ENCODE measurements around the gene PLEKHA1.

The PLEKHA1 gene

GRCh38 chr10:122341141-122341810 lies 33.2 kb upstream of the PLEKHA1 start:
- Mint-ChIP-seq H3K27me3 (ENCODE audit: low read depth) (peaks cover 5% of the 10 kb centered on the region), H3K9me3 (no peaks in the 10 kb centered on the region), H3K36me3 (ENCODE audit: low read depth) (no peaks in the 10 kb centered on the region), H3K27ac (no peak overlapping the region), H3K4me1 (ENCODE audit: low read depth) (peaks cover 1% of the 10 kb centered on the region), H3K4me3 (no peak overlapping the region)
- DNase-seq (ENCODE audit: low spot score) = no peak

GRCh38 chr10:122342293-122343134 lies 32.0 kb upstream of the PLEKHA1 start:
- no peaks in the 10 kb centered on the region for H3K9me3 Mint-ChIP-seq
- peaks cover 1% of the 10 kb centered on the region for H3K4me1 Mint-ChIP-seq (ENCODE audit: low read depth)
- no peak overlapping the region for H3K4me3 Mint-ChIP-seq
- H3K27me3 Mint-ChIP-seq (ENCODE audit: low read depth) = peaks cover 7% of the 10 kb centered on the region
- H3K27ac Mint-ChIP-seq = no peak overlapping the region
- peak; percentile 24 for DNase-seq (ENCODE audit: low spot score)
- H3K36me3 Mint-ChIP-seq (ENCODE audit: low read depth) = no peaks in the 10 kb centered on the region

GRCh38 chr10:122343135-122343800 lies 31.2 kb upstream of the PLEKHA1 start:
- no peak overlapping the region for H3K27ac Mint-ChIP-seq
- no peak for DNase-seq (ENCODE audit: low spot score)
- H3K4me3 Mint-ChIP-seq = no peak overlapping the region
- no peaks in the 10 kb centered on the region for H3K9me3 Mint-ChIP-seq
- peaks cover 1% of the 10 kb centered on the region for H3K4me1 Mint-ChIP-seq (ENCODE audit: low read depth)
- no peaks in the 10 kb centered on the region for H3K36me3 Mint-ChIP-seq (ENCODE audit: low read depth)
- peaks cover 7% of the 10 kb centered on the region for H3K27me3 Mint-ChIP-seq (ENCODE audit: low read depth)

- no peak overlapping the region for H3K27ac Mint-ChIP-seq
- H3K27me3 Mint-ChIP-seq (ENCODE audit: low read depth) = peaks cover 7% of the 10 kb centered on the region
- no peak for DNase-seq (ENCODE audit: low spot score)
- no peaks in the 10 kb centered on the region for H3K9me3 Mint-ChIP-seq
- H3K36me3 Mint-ChIP-seq (ENCODE audit: low read depth) = no peaks in the 10 kb centered on the region
- peaks cover 1% of the 10 kb centered on the region for H3K4me1 Mint-ChIP-seq (ENCODE audit: low read depth)
- no peak overlapping the region for H3K4me3 Mint-ChIP-seq
These were observed 30.6 kb upstream of the PLEKHA1 start for GRCh38 chr10:122343936-122344335.

GRCh38 chr10:122344741-122345258 lies 29.7 kb upstream of the PLEKHA1 start:
- no peak overlapping the region for H3K27ac Mint-ChIP-seq
- peaks cover 1% of the 10 kb centered on the region for H3K4me1 Mint-ChIP-seq (ENCODE audit: low read depth)
- H3K9me3 Mint-ChIP-seq = no peaks in the 10 kb centered on the region
- no peak overlapping the region for H3K4me3 Mint-ChIP-seq
- no peaks in the 10 kb centered on the region for H3K36me3 Mint-ChIP-seq (ENCODE audit: low read depth)
- H3K27me3 Mint-ChIP-seq (ENCODE audit: low read depth) = peaks cover 7% of the 10 kb centered on the region
- DNase-seq (ENCODE audit: low spot score) = no peak

- Mint-ChIP-seq H3K27ac (no peak overlapping the region), H3K27me3 (ENCODE audit: low read depth) (peaks cover 7% of the 10 kb centered on the region)
These were observed 28.1 kb upstream of the PLEKHA1 start for GRCh38 chr10:122346326-122346950.

GRCh38 chr10:122347170-122347841 lies 27.2 kb upstream of the PLEKHA1 start:
- Mint-ChIP-seq H3K9me3 (no peaks in the 10 kb centered on the region), H3K36me3 (ENCODE audit: low read depth) (no peaks in the 10 kb centered on the region), H3K27ac (no peak overlapping the region), H3K4me3 (no peak overlapping the region), H3K4me1 (ENCODE audit: low read depth) (peaks cover 1% of the 10 kb centered on the region), H3K27me3 (ENCODE audit: low read depth) (peaks cover 10% of the 10 kb centered on the region)
- DNase-seq (ENCODE audit: low spot score) = no peak

More at GRCh38 chr10:122346326-122346950, 28.1 kb upstream of the PLEKHA1 start:
- Mint-ChIP-seq H3K4me1 (ENCODE audit: low read depth) (peaks cover 1% of the 10 kb centered on the region), H3K4me3 (no peak overlapping the region), H3K36me3 (ENCODE audit: low read depth) (no peaks in the 10 kb centered on the region), H3K9me3 (no peaks in the 10 kb centered on the region)
- DNase-seq (ENCODE audit: low spot score) = no peak

- DNase-seq (ENCODE audit: low spot score) = no peak
- Mint-ChIP-seq H3K4me1 (ENCODE audit: low read depth) (no peaks in the 10 kb centered on the region), H3K9me3 (no peaks in the 10 kb centered on the region), H3K36me3 (ENCODE audit: low read depth) (no peaks in the 10 kb centered on the region), H3K27ac (no peak overlapping the region), H3K4me3 (no peak overlapping the region), H3K27me3 (ENCODE audit: low read depth) (peaks cover 10% of the 10 kb centered on the region)
These were observed 26.0 kb upstream of the PLEKHA1 start for GRCh38 chr10:122348512-122348911.

GRCh38 chr10:122348935-122349361 lies 25.6 kb upstream of the PLEKHA1 start:
- Mint-ChIP-seq H3K27ac (no peak overlapping the region), H3K4me3 (no peak overlapping the region), H3K4me1 (ENCODE audit: low read depth) (no peaks in the 10 kb centered on the region), H3K9me3 (no peaks in the 10 kb centered on the region), H3K36me3 (ENCODE audit: low read depth) (no peaks in the 10 kb centered on the region), H3K27me3 (ENCODE audit: low read depth) (peaks cover 10% of the 10 kb centered on the region)
- DNase-seq (ENCODE audit: low spot score) = no peak

- Mint-ChIP-seq H3K27ac (no peak overlapping the region), H3K27me3 (ENCODE audit: low read depth) (peaks cover 11% of the 10 kb centered on the region), H3K4me1 (ENCODE audit: low read depth) (no peaks in the 10 kb centered on the region), H3K9me3 (no peaks in the 10 kb centered on the region), H3K36me3 (ENCODE audit: low read depth) (no peaks in the 10 kb centered on the region), H3K4me3 (no peak overlapping the region)
- DNase-seq (ENCODE audit: low spot score) = no peak
These were observed 24.6 kb upstream of the PLEKHA1 start for GRCh38 chr10:122349758-122350369.

- H3K27me3 Mint-ChIP-seq (ENCODE audit: low read depth) = peaks cover 11% of the 10 kb centered on the region
- H3K27ac Mint-ChIP-seq = peak overlapping the region; percentile 58
- H3K4me1 Mint-ChIP-seq (ENCODE audit: low read depth) = no peaks in the 10 kb centered on the region
- H3K9me3 Mint-ChIP-seq = no peaks in the 10 kb centered on the region
- no peak overlapping the region for H3K4me3 Mint-ChIP-seq
- no peak for DNase-seq (ENCODE audit: low spot score)
- no peaks in the 10 kb centered on the region for H3K36me3 Mint-ChIP-seq (ENCODE audit: low read depth)
These were observed 23.6 kb upstream of the PLEKHA1 start for GRCh38 chr10:122350893-122351292.

GRCh38 chr10:122352817-122353525 lies 21.5 kb upstream of the PLEKHA1 start:
- no peak overlapping the region for H3K4me3 Mint-ChIP-seq
- H3K27ac Mint-ChIP-seq = no peak overlapping the region
- no peaks in the 10 kb centered on the region for H3K36me3 Mint-ChIP-seq (ENCODE audit: low read depth)
- no peaks in the 10 kb centered on the region for H3K9me3 Mint-ChIP-seq
- no peak for DNase-seq (ENCODE audit: low spot score)
- H3K4me1 Mint-ChIP-seq (ENCODE audit: low read depth) = no peaks in the 10 kb centered on the region
- peaks cover 9% of the 10 kb centered on the region for H3K27me3 Mint-ChIP-seq (ENCODE audit: low read depth)

All from T-helper 2 cell treated with Interferon-gamma antibody and Interleukin-4, amounts not matched to agents 5 μg/mL and 100 μg/mL, for 36 hours (primary cell).